HG02885 (cell line): Measurements from ENCODE around the gene ATPAF1.
"Not testable (repeated sequence)": the region's sequence is repeated elsewhere in the genome, so short reads cannot be mapped to it uniquely, and the experiment has no call there.

Experiments used
- ATAC-seq: cut with Tn5 transposase; IDR thresholded peaks from one replicate; pipeline ENCODE4 v1.9.1; 2021; ENCODE audit warnings: mild to moderate bottlenecking; ENCODE audit not compliant: unreplicated experiment, poor library complexity

The ATPAF1 gene

DNA sequence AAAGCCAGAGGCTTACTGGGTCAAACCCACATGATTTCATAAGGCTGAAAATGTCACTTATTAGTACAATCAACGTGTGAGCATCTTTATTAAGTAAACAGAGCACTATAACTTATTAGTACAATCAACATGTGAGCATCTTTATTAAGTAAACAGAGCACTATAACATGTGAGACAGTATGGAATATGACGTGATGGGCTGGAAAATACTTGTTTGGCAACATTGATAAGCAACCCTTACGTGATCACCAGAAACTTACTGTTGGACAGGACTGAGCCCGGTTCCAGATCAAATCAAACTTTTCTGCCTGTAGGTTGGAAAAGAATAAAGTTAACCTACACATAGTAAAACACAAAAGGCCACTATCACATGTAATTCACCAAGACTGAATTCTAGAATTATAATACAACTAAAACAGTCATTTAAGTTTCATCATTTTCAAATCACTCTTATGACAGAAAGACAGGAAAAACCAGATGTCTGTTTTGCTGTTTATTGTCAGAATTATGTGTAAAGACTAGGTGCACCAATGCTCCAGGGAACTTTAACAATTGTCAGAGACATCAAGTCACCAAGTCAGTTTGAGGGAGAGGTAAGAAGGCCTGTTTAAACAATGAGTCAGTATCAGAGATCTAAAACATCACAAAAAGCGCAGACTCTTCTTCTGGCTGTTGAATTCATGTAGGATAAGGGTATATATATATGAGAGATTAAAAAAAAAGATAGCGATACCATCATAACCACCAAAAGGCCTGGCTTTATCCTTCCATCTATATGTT, 15.7 kb downstream of the ATPAF1 start:
- no peak for ATAC-seq

DNA sequence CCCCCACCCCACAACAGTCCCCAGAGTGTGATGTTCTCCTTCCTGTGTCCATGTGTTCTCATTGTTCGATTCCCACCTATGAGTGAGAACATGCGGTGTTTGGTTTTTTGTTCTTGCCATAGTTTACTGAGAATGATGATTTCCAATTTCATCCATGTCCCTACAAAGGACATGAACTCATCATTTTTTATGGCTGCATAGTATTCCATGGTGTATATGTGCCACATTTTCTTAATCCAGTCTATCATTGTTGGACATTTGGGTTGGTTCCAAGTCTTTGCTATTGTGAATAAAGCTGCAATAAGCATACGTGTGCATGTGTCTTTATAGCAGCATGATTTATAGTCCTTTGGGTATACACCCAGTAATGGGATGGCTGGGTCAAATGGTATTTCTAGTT, 17.0 kb downstream of the ATPAF1 start:
- not testable (repeated sequence) for ATAC-seq

DNA sequence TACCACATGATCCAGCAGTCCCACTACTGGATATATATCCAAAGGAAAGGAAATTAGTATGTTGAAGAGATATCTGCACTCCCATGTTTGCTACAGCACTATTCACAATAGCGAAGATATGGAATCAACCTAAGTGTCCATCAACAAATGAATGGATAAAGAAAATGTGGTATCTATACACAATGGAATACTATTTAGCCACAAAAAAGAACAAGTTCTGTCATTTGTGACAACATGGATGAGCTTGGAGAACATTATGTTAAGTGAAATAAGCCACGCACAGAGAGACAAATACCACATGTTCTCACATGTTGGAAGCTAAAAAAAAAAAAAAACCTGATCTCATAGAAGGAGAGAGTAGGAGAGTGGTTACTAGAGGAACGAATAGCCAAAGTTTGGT, 17.7 kb downstream of the ATPAF1 start:
- ATAC-seq: no peak

DNA sequence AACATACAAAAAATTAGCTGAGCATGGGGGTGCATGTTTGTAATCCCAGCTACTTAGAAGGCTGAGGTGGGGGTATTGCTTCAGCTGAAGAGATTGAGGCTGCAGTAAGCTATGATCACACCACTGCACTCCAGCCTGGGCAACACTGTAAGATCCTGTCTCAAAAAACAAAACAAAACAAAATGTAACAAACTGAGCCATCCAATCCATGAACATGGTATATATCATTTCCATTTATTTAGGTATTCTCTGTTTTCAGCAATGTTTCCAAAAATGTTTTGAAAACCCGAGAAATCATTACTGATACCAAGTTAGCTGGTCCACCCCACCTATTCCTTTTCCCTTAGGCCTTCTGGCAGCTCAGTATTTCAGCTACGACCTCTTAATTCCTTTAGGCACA, 18.4 kb downstream of the ATPAF1 start:
- ATAC-seq: no peak

DNA sequence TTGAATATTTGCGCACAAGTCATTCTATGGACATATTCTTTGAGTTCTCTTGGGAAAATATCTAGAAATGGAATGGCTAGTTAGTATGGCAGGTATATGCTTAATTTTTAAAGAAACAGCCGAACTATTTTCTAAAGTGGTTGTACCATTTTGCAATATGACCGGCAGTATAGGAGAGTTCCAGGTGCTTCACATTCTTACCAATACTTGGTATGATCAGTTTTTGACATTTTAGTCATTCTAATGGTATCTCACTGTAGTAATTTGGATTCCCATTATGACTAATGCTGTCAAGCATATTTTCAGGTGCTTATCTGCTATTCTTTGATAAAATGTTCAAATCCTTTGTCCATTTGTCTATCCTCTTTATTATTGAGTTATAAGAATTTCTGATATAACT, 20.6 kb downstream of the ATPAF1 start:
- ATAC-seq: no peak

DNA sequence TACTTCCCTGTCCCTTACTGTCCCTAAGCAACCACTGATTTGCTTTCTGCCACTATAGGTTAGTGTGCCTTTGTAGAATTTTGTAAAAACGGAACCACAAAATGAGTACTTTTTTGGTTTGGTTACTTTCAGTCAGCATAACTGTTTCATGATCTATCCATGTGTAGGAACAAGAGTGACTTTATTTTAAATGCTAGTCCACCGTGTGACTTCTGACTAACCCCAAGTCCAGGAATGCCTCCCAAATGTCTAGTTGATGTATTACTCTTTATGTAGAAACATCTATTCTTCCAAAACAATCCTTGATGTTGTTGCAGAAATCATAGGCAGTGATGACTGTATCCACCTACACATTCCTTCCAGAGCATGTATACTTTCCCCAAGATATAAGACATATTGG, 21.3 kb downstream of the ATPAF1 start:
- no peak for ATAC-seq

DNA sequence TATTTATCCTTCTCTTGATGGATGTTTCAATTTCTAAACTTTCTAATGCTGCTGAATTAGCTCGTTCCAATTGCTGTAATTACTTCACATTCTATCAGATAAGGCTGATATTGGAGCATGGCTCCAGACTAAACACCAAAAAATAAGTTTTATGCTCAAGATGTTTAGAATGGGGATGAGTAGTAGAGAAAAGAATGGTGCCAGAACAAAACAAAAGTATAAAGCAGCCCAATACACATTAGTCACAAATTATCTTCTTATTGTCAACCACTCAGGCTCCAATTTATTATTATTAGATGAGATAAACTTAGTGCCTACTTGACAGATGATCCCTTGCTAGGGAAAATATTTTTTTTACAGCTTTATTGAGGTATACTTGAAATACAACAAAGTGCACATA, 21.8 kb downstream of the ATPAF1 start:
- ATAC-seq: no peak

DNA sequence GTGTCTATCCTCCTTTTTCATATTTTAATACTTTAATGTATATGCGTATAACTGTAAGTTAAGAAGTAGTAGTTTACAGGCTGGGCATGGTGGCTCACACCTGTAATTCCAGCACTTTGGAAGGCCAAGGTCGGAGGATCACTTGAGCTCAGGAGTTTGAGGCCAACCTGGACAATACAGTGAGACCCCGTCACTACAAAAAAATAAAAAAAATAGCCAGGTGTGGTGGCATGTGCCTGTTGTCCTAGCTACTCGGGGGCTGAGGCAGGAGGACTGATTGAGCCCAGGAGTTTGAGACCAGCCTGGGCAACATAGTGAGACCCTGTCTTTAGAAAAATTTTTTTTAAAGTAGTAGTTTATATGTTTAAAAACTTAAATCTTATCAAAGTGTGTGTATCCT, 22.3 kb downstream of the ATPAF1 start:
- ATAC-seq: no peak

DNA sequence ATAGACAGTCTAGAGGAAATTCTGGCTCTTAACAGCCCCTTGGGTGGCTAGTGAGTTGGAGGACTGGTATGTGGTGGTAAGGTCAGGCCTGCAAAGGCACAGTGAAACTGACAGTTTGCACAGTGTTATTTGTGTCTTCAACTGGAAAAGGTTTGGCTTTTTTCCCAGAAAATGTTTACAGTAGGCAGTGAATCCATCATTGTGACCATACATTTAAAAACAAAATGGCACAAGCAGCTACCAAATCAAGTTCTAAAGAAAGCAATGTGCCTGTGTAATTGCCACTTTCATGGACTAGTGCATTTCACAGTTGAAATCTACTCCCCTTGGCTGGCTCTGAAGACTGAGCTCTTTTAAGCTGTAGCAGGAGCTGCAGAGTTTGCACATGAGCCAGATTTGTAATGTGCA, 24.8 kb downstream of the ATPAF1 start:
- ATAC-seq: no peak

DNA sequence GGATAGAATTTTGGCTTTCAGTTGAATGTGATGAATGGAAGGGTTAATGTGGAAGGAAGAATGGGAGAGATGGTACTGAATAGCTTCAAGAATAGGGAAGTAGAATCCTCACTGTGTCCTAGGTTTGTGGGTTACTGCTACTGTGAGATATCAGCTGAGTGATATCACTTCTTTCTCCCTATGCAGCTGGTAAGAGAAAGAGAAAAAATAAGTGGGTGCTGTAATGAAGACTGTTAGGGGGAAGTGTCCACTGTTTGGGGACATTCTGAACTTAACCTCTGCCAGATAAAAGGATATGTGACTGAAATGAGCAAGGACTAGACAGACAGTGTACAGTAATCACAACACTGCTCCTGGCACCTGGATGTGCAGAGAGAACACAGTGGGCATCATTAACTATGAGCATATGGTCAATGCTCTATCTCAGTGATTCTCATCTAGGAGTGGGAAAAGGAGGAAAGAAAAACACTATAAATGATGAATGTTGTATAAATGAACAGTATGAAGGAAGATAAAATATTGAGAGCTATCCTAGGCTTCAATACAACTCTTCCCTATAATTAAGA, 26.0 kb downstream of the ATPAF1 start:
- ATAC-seq: no peak

DNA sequence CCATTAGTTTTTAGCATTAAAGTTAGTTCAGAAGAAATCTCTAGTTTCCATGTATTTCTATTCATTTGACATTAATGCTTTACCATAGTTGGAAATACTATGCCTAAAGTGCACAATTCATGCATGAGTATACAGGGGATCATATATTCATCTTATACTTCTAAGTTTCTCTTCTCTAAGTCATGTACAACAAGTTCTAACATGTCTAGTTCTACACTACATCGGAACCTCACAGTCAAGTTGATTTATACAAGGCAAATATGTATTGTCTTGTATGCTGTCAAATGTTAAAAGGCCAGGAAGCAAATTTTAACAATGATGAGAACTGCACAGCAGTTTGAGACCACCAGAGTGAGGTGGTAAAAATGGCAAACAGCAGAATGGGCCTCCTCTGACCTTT, 28.6 kb downstream of the ATPAF1 start:
- no peak for ATAC-seq

DNA sequence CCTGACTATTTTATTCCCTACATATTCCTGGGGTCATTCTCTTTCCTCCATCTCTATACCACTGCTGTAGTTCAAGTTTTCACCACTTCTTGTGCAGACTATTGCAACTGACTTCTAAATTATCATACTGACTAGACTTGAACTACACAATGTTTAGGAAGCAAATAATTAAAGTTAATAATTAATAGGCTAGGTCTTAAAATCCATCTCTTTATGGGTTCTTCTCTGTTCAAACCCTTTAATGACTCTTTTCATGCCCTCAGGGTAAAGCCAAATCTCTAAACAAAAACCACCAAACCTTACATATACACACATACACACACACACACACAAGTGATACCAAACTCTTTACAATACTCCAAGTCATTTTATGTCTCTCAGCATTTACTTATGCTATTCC, 29.2 kb downstream of the ATPAF1 start:
- ATAC-seq: no peak

DNA sequence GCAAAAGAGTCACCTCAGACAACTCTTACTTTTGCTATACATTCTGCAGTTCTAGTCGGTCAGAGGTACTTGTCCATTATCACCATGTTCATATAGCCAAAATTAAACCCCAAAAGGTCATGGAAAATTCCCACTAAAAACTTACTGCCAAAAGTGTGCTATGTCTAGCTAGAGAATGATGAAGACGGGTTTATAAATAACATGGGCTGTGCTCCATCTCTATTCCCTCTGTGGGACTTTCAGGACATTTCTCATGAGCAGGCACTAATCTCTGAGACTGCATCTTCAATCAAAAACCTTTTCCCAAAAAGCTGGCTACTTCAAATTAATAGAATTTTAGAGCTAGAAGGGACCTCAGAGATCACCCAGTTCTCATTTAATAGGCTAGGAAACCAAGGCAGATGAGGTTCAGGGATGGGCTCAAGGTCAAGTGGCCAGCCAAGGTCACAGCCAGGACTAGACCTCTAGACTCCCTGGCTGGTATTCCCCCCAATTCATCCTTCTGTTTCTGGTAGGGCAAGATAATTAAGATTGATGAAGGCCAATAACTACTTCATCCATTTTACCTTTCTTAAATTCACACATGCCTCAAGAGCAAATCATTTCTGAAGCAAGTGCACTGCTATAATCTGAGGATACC, 30.6 kb downstream of the ATPAF1 start:
- ATAC-seq: no peak

DNA sequence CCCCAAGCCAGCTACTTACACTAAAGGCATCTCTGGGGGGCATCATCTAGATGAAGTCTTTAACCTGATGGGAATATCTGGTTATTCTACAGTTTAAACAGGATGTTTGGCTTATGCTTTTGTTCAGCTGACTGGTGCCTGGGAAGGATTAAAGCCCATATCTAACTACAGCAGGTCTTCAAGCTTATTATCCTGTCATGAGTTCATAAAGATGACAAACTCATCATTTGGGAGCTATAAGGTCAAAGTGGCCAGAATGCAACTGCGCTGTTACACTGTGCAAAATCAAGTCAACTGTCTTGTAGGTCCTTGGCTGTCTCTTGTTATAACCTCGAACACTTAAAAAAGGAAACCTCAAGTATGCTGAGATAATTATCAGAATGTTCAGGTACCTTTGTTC, 33.0 kb downstream of the ATPAF1 start:
- no peak for ATAC-seq

DNA sequence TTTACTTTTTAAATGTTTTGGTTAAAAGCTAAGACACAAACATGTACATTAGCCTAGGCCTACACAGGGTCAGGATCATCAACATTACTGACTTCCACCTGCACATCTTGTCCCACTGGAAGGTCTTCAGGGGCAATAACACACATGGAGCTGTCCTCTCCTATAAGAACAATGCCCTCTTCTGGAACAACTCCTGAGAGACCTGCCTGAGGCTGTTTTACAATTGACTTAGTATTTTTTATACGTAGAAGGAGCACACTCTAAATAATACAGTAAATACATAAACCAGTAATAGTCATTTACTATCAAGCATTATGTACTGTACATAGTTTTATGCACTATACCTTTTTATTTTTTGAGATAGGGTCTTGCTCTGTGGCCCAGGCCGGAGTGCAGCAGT, 37.4 kb downstream of the ATPAF1 start:
- no peak for ATAC-seq

DNA sequence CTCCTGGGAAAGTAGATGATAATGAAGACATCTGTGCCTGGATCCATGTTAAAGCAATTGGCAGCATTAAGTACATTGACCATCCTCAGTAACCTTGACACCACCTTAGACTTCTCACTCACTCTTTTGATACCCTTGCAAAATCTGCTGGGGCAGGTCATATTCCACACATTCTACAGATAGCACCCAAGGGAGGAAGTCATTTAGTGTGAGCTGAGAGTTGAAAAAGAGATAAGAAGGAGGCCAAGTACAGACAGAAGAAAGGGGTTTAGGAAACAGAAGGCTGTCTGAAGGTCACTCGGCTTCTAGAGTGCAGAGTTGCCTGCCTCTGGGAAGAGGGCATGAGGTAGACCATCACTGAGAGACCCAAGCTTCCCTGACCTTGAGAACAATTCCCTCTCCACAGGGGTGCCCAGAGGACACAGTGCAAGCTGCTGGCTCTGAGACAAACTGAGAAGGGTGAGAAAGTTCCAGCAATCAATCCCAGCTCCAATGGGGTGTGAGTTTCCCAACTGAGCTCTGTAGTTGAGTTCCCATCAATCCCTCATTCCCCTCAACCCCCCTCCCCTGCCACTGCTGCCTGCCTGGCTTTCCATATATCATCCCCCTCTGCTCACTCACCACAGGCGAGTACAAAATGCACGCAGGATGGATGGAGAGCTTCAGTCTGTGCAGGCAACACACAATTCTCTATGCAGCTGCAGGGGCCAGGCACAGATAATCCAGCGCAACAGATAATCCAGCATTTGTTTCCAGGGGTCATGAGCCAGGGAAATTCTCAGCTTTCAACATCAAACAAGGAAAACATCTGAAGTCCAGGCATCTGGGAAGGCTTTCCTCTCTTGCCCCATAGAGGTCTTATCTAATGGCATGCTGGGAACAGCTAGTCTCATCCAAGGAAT, 44.2 kb downstream of the ATPAF1 start:
- ATAC-seq: no peak

DNA sequence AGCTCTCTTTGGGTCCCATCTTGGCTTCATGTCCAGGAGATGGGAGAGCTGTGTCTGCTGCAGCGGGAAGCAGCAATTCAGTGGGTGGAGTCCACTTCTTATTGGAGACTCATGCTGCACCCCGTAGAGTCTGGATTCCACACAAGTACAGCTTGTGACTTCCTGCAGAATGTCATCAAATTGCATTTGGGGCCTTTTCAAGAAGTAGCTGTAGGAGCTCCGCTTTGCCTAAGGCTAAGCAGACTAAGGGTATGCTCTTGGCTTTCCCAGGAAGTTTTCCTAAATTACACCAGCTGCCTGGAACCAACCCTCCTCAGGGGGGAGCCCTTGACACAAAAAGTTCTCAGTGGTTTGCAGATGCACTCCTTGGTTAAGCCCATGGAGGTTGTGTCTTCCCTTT, 45.8 kb downstream of the ATPAF1 start:
- no peak for ATAC-seq

DNA sequence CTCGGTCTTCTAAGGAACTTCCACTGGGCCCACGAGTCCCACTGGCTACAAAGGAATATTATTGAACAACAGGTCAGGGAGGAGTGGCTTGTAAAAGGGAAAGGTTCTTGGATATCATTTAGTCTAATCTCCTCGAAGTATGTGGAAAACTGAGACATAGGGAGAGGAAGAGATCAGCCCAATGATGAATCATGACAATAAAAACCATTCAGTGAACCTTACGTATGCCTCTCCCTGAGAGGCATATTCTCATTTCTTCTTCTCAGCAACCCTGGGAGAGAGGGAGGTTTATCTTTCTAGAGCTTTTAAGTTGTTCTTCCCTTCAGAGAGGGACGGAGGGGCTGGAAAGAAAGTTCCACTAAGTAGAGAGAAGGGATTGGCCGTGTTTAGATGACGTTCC, 46.2 kb downstream of the ATPAF1 start:
- no peak for ATAC-seq

DNA sequence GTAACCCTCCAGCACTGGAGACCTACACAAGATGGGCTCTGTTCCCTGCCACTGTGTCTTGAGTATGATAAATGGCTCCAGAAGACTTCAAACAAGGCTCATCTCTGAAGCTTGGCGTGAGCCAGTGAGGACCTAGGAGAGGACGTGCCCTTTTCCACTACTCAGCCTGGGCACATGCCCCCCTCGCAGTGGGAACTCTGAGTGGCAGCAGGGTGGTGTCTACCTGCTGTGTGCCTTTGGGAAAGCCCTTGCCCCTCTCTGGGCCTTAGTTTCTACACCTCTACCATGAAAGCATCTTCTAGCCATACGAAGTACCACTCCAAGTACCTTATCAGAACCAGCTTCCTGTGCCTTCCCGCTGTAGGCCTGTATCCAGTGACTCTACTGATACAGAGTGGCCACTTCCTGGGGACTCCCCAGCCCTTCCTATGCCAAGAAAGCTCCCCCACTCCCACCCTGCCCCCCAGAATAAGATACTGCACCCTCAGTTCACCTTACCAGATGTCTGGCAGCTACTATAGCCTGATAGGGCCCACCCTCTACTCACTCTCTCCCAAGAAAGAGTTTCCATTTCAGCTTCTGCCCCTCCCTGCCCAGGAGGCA, 48.4 kb downstream of the ATPAF1 start:
- ATAC-seq: no peak

DNA sequence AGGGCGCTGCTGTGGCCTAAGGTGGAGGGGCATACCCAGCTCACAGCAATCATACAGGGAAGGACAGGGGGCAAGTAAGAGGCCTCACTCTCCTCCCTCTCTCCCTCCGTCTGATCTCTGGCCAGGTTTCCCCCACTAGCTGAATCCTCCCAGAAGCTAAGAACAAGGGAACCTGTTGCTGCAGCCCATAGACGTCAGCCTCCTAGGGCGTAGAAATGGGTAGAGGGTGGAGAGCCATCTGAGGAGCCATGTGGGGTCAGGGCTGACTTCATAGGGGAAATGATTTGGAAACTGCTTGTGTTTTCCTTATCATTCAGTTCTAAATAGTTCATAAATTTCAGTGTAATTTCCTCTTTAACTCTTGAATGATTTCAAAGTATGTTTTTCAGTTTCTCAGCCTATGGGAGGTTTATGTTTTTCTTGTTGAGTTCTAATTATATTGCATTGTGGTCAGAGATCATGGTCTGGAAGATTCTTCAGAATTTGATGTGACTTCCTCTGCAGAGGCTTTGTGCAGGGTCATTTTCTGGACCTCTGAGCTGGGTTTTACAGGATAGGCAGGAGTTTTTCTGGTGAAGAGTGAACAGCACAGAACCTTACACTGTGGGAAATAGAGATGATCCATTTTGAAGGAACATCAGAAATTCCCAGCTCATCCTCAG, 49.3 kb downstream of the ATPAF1 start:
- ATAC-seq: no peak
